Epidermal melanocyte (primary cell): ENCODE data around the gene CLDN24.
"Not testable (repeated sequence)": the region's sequence is repeated elsewhere in the genome, so short reads cannot be mapped to it uniquely, and the experiment has no call there.

Experiments used
- DNase-seq: peaks from one replicate; pipeline ENCODE4 v3.0.0; 2011; ENCODE audit warnings: low spot score; ENCODE audit not compliant: insufficient read length

Gene CLDN24

GRCh38 chr4:183347566-183347965 lies 25.3 kb upstream of the CLDN24 start:
- DNase-seq, result no peak

DNA sequence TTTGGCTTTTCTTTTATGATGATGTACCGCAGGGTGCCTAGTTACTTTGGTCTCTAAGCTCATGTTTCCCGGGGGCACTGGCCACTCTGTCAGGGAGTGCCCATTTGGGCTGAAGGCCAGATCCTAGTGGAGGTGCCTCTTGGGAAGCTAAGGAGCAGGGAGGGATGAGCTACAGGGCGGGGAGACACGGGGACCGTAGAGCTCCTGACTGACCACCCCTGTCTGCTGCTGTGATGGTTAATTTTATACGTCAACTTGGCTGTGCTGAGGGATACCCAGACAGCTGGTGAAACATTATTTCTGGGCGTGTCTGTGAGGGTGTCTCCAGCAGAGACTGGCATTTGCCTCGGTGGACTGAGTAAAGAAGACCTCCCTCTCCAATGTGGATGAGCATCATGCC lies 24.9 kb upstream of the CLDN24 start:
- no peak for DNase-seq

GRCh38 chr4:183345261-183345660 lies 23.0 kb upstream of the CLDN24 start:
- no peak for DNase-seq

DNA sequence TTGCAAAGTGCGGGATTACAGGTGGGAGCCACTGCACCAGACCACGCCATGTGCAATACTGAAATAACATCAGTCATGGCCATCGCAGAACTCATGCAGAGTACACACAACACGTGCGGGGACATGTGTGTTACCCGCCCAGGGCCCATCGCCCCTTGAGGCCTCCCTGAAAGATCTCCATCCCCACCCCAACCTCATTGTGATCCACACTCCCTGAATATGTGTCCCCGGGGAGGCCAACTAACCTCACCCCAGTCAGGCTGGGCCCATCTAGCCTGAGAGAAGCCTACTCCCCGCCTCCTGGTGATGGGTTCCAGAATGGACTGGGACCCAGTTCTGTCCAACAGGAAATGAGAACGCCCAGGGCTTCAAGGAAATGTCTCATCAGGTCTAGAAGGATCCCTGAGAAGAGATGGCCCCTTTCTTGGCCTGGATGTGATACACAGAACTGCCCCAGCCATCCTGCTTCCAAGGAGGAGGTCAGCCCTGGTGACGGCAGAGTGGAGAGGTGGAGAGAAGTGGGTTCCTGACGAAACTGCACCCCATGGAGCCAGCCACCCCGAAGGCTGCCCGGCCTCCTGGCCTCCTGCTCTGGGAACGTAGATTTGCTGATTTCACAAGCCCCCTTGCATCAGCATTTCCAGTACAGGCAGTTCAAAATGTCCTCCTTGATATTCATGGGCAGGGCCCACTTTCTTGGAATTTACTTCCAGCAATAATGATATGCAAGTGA lies 22.5 kb upstream of the CLDN24 start:
- no peak for DNase-seq

GRCh38 chr4:183343730-183344129 lies 21.5 kb upstream of the CLDN24 start:
- no peak for DNase-seq

DNA sequence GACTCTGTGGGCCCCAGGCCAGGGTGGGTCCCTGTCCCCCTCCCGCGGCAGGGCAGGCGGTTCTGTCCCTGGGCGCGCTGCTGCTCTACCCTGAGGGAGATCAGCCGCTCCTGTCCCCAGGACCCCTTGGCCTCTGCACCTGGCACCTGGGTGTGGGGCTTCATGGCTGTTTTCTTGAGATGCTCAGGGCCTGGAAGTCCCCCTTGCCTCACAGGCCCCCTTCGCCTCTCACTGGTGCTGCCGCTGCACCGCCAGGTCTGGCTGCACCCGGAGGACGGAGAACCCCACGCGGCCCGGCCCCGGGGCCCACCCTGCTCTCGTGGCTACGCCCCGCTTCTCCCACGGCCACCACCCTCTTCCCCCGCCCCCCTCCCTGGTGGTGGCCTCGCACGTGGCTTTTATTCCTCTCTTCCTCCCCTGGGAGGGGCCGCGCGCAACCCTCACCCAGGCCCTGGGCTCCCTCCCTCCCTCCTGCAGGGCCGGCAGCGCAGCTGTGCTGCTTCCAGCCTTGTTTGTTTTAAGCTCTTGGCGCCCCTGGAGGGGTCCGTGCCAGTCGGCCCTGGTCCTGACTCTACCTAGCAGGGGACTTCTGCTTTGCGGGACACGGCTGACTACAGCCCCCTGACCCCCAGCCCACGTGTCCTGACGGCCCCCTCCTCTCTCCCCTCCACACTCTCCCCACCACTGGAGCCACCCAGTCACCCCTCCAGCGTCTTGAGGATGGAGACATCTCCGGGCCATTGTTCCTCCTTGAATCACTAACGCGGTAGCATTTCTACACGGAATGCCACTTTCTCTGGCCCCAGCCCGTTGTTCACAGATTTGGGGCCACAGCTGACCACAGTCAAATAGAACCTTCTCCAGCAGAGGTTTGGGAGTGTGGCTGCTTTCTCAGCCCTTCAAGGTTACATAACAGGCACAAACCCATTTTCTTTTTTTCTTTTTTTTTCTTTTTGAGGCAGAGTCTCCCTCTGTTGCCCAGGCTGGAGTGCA lies 20.6 kb upstream of the CLDN24 start:
- DNase-seq, result no peak

GRCh38 chr4:183337833-183338232 lies 15.6 kb upstream of the CLDN24 start:
- no peak for DNase-seq

DNA sequence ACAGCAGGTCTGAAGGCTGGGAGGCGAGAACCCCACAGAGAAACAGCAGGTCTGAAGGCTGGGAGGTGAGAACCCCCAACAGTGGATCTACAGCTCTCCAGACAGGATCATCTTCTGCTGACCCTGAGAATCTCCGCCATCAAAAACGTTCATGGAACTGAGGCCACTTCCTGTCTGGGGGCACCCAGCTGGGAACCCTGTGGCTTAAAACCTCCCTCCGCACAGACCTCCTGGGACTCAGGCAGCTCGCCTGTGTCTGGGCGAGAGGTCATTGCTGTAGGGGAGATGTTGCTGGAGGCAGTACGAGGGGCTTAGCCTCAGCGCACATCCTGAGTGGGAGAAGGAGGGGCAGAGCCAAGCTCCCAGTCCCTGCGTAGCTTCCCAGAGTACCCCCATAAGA lies 15.1 kb upstream of the CLDN24 start:
- DNase-seq, result no peak

DNA sequence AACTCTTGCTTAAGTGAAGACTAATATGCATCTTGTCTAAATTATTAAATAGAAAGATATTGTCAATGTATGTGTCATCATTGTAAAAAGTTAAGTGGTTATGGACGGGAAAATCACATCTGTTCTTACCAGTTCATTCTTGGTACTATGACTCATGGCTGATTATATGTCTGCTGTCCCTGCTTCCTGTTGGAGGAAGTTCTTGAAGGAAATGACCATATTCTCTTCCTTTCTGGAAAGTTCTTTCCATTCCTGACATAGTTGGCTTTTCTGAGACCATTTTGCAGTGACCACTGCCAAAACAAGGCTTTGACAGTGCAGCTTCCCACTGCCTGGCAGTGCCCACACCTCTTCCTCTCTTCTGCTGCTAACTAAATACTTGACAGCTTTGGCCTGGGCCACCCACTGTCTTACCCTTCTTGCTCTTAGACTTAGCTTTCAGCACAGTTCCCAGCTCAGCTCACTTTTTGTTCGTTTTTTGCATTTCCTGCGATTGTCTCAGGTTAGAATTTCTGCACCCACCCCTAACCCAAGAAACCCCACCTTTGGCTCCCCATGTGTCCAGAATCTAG lies 13.2 kb upstream of the CLDN24 start:
- DNase-seq, result no peak

GRCh38 chr4:183333983-183334382 lies 11.8 kb upstream of the CLDN24 start:
- no peak for DNase-seq

- DNase-seq, result no peak
These were observed 11.0 kb upstream of the CLDN24 start for GRCh38 chr4:183333202-183333601.

DNA sequence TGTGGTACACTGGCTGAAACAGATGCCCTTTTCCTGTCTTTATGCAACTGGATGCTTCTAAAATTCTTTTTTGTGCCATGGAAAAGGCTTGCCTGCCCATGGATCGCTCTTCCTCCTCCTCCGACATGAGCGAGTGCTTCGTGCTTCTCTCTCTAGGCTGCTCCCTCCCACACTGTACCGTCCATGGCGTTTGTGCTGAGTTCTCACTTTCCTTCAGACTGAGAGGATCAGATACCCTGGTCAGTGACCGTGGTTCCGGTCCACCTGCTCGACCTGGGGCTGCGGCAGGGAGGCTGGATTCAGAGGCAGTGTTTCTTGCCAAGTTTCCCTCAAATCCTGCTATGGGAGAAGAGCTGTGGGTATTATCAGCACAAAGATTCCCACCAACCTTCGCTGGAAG lies 10.2 kb upstream of the CLDN24 start:
- no peak for DNase-seq

GRCh38 chr4:183330841-183331240 lies 8.6 kb upstream of the CLDN24 start:
- DNase-seq, result no peak

DNA sequence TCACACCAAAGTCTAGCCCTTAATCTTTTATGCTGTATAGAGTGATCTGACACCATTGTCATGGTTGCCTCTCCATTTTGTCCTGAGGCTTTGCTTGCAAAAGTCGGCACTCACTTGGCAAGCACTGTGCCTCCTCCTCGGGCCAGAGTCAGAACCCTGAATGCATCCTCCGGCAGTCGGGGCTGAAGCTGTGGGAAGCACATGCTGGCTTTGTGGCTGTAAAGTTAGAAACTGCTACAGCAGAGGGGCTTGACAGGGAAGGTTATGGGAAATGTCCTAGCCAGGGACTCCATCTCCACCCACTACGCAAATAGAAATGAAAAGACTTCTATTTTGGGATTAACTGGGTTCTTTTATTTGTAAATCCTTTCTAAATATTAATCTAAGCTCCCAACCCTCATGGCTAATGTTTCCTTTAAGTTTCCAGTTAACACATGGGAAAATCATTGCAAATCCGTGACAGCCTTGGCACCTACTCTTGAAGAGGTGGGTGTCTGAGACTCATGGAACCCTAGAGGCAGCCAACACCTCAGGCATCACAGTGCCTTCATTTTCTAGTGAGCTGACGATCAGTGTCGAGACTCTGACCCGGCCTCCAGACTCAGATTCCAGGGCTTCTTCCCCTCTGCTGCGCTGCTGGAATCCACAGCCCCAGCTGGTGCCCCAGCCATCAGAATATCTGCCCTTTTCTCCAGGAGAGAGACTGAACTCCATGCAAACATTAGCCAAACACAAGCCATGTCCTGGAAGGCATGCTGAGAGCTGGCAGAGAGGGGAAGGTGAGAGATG lies 7.9 kb upstream of the CLDN24 start:
- no peak for DNase-seq

- DNase-seq, result no peak
These were observed 7.0 kb upstream of the CLDN24 start for GRCh38 chr4:183329244-183329643.

DNA sequence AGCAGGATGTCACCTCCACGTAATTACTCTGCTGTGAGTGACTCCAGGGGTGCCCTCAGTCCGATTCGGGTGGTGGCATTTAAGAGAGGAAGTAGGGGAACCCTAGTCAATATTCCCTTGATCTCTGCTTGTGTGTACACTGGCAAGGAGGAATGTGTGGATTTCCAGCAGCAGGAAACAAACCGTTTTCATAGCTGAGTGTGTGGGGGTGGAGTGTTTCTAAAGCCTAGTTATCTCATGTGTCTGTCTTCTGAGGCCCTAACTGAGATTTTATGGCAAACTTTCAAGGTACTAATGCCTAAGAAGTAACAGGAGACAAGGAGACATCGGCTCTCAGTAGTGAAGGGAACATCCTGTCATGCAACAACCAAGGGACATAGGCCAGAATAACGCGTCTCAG lies 6.6 kb upstream of the CLDN24 start:
- DNase-seq, result no peak

GRCh38 chr4:183327827-183328226 lies 5.6 kb upstream of the CLDN24 start:
- no peak for DNase-seq

DNA sequence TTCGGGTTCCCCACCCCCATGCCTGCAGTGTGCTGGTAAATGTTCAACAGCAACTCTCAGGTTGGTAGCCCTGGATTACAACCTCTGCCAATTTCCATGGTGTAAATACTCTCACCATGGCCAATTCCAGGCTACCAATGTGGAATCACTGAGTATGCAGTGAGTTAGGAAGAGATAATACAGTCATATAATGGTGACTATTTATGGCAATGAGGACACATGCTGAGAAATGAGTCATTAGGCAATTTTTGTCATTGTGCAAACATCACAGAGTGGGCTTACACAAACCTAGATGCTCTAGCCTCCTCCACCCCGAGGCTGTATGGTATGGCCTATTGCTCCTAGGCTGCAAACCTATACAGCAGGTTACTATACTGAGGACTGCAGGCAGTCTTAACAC lies 4.6 kb upstream of the CLDN24 start:
- DNase-seq, result no peak

GRCh38 chr4:183326387-183326786 lies 4.2 kb upstream of the CLDN24 start:
- DNase-seq, result not testable (repeated sequence)

GRCh38 chr4:183324619-183325018 lies 2.4 kb upstream of the CLDN24 start:
- DNase-seq, result no peak

- DNase-seq, result not testable (repeated sequence)
These were observed 1.8 kb upstream of the CLDN24 start for GRCh38 chr4:183324056-183324455.
